ENCODE measurements around the gene CAPN11.
"Not testable (repeated sequence)": the region's sequence is repeated elsewhere in the genome, so short reads cannot be mapped to it uniquely, and the experiment has no call there.

The CAPN11 gene

DNA sequence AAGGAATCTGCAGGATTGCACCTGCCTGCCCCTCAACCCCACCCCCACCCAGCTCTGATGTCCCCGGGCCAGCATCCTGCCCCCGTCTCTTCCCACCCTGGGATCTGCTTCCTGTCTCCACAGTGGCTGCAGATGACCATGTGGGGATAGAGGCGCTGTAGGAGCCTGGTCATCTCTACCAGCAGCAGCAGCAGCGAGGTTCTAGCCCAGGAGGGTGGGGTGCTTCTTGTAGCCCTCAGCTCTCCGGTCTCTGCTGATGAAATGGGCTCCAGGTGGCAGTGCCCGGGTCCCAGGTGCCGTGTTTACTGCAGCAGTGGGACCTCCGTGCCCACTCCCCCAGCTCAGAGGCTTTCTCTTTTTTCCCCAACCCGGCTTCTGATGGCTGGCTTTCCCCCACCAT lies 25.2 kb downstream of the CAPN11 start:
- no peak for DNase-seq

DNA sequence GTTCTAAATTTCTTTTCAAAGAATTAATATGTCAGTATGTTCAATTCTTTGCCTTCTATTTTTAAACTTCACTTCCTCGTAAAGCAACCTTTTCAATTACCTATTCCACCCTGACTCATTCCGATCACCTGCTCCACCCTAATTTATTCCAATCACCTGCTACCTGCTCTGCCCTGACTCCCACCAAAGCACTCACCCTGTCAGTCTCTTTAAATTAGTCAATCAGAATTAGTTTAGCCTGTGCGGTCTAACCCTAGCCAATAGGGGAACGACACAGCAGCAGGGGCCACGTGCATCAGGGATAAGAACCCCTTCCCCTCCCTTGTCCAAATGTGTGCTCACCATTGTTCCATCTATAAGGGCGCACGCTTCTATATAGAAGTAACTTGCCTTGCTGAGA lies 26.7 kb downstream of the CAPN11 start:
- DNase-seq: not testable (repeated sequence)

DNA sequence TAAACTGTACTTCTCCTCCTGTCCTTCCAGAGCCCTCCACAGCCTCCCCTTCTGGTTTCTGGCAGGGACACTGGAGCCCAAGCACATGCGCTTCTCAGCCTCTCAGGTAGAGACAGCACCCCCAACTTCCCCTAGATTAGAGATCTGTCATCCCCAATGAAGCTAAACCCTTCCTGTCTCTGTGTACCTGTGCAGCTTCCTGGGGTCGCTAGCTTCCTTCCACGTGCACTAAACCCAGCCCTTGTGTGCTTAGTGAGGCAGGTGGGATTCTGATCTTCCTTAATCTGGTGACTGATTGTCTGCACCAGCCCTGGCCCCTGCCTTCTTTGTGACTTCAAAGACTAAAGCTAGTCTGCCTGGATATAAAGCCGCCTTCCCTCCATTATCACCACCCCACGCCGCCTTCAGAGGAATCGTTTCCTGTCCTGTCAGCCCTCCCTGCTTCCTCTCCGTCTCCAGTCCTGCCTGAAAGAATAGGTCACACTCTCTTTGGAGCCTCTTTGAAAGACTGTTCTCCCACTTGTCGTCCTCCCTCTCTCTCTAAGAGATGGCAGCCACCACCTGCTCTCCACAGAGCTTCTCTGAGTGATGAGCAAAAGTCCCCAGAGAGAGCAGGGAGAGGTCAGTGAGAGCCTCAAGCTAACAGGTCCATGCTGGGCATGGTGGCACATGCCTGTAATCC lies 27.5 kb downstream of the CAPN11 start:
- no peak for DNase-seq

DNA sequence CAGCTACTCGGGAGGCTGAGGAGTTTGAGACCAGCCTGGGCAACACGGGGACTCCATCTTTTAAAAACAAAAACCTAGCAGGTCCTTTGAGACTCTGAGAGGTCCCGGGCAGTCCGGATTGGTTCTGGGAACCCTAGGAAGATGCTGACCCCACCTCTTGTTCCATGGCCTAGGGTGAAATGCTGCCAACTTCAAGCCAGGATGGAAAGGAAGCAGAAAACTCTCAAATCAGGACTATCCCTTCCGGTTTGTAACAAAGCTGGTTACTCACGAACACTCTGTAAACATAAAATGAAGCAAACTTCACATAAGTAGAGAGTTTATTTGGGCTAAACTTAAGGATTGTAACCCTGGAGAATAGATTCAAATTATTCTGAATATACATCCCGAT lies 28.0 kb downstream of the CAPN11 start:
- no peak for DNase-seq

DNA sequence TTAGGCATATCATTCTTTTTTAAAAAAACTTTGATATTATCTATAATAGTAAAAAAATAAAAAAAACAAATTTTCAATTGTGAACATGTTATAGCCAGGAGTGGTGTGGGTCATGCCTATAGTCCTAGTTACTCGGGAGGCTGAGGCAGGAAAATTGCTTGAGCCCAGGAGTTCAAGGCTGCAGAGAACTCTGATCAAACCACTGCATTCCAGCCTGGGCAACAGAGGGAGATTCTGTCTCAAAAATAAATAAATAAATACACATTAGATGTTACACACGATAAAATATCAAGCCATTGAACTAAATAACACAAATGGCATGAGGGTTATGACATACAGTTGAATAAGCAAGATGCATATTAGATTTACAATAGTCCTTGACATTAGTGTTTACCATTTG lies 30.2 kb downstream of the CAPN11 start:
- DNase-seq: no peak

DNA sequence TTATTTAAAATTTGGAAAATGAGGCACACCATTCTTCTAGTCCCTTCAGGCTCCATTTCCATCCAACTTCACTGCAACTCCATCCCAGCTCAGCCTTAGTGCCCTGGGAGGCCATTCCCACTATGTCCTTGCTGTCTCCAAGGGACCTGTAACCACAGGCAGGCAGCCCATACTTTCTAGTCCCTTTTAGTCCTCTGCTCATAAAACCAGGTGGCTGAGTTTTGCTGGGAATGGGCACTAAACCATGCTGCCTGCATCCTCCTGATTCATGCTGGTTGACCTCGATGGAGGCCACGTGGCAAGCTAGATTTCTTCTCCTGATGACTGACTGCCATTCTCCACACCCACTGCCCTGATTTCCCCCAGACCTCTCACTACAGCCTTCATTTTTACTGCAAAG lies 30.6 kb downstream of the CAPN11 start:
- no peak for DNase-seq

DNA sequence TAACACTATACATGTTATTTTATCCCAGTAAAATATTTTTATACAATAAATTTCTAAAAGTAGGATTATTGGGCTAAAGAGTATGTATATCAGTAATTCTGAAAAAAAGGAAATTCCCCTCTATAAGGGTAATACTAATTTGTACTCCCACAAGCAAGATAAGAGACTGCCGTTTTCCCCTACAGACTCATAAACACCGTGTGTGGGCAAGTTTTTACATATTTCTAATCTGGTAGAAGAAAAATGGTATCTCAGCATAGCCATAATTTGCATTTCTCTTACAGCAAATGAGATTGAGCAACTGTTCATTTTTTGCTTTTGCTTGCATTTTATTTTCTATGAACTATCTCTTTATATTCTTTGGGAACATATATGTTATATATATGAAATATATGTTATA lies 32.1 kb downstream of the CAPN11 start:
- no peak for DNase-seq

DNA sequence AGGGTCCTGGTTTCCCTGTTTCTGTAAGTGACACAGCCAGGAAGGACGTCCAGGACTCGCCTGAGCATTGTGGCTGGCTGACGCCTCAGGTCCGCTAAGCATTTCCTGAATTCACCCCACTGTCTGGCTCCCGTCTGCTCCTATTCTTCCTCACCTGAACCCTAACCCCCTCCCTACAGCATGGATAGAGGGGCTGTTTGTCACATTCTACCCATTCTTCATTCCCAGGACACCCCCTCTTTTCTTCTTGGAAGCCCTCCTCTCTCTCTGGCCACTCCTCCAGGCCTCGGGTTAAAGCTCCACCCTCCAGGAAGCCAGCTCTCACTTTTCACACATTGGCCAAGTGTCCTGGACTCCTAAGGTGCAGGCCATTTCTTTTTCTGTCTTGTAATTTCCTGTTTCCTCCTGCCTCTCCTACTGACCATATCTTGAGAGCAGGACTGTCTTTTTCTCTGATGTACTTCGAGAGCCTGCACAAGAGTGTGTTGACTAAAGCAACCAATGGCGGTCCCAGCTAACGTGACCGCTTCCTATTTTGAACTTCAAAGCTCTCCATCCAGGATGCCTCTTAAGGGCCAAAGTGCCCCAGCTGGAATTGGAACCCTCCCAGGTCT lies 33.9 kb downstream of the CAPN11 start:
- no peak for DNase-seq

DNA sequence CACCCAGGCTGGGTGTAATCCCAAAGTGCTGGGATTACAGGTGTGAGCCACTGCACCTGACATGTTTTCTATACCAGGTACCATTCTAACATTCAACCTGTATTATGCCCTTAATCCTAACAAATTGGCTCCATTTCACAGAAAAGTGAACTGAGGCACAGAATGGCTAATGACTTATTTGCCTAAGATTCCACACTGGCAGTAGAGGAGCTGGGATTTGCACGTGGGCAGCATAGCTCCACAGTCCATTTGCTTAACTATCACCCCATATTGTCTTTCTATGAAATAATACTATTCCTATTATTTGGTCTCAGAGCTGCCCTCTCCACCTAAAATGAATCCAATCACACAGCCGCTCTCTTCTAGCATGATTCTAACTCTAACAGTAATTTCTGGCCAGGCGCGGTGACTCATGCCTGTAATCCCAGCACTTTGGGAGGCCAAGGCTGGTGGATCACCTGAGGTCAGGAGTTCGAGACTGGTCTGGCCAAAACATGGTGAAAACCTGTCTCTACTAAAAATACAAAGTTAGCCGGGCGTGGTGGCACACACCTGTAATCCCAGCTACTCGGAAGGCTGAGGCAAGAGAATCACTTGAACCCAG lies 34.8 kb downstream of the CAPN11 start:
- no peak for DNase-seq

DNA sequence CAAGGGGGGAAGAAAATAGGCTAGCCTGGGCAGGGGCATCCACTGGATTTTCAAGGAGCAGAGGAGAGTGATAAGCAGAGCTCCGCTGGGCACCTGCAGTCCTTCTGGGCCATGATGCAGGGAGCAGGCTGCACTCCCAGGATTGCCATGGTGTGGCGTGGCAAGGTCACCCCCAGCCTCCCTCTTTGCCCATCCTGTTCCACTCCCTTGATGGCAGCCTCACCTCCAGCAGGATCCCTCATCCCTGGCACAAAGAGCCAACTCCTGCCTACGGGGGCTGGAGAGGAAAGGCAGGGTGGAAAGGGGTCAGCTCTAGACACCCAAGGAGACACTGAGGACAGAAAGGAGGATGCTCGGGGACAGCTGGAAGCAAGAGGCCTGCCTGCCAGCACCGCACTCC lies 35.7 kb downstream of the CAPN11 start:
- DNase-seq: no peak

DNA sequence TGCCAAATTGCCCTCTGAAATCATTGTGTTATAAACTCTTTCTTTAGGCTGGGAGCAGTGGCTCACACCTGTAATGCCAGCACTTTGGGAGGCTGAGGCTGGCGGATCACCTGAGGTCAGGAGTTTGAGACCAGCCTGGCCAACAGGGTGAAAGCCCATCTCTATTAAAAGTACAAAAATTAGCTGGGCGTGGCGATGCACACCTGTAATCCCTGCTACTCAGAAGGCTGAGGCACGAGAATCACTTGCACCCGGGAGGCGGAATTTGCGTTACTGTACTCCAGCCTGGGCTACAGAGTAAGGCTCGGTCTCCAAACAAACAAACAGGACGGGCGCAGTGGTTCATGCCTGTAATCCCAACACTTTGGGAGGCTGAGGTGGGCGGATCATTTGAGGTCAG lies 37.7 kb downstream of the CAPN11 start:
- DNase-seq: not testable (repeated sequence)

DNA sequence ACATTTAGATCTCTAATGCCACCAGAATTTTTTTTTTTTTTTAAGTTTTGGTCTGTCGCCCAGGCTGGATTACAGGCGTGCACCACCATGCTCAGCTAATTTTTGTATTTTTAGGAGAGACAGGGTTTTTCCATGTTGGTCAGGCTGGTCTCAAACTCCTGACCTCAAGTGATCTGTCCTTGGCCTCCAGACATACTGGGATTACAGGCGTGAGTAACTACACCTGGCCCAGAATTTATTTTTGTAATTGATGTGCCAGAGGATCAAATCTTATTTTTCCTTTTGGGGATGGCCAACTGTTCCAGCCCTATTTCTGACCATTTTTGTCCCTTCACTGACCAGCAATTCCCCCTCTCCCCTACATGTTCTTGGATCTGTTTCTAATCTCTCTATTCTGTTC lies 40.1 kb downstream of the CAPN11 start:
- DNase-seq: no peak

DNA sequence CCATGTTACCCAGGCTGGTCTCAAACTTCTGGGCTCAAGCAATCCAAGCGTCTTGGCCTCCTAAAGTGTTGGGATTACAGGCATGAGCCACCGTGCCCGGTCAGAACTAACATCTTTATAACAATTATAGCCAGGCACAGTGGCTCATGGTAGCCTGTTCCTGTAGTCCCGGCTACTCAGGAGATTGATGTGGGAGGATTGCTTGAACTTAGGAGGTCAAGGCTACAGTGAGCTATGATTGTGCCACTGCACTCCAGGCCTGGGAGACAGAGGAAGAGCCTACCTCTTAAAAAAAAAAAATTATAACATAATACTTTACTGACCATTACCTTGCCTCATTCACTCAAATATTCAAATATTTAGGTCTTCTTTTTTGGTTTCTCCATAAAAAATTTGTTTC lies 41.3 kb downstream of the CAPN11 start:
- no peak for DNase-seq

DNA sequence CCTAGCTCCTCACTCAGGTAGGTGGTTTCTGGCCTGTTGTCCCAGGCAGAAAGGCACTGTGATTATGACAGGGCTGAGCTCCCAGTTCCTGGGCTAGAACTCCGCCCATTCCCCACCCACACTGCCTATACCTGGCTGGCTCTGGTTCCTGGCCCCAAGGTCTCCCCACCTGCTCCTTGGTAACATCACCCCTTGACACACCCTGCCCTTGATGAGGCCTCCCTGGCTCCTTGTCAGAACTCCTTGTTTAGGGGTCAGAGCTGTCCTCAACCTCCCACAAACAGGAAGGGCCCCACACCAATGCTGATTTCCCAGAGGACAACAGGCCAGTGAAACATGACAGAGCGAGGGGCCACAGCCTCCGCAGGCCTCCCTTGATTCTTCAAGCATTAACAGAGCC lies 42.6 kb downstream of the CAPN11 start:
- DNase-seq: no peak

DNA sequence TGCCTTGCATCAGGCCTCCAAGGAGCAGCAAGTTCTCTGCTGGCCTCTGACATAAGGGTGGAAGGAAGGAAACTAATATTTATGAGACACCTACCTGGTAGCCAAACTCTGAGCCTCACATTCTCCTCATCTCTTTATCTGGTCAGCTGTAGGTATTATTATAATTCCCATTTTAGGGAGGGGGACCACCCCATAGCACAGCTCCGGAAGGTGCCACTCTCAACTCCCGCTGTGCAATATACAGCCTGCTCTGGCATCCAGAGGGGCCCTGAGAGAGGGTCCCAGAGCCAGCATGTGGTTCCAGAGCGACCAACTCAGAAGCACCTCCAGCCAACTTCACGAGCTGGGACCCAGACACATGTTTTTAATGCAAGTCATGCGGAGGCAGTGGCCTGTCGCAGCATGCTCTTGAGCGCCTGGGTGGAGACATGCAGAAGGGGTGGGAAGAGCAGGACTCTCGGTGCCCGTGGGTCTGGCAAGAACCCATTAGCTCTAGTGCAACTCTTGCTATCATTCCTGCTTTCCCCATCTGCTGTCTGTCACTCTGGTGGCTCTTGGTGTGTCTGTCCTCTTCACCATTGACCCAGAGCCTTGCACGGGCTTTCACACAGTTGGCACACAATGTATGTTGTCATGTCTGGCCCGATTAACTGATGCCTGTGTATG lies 43.2 kb downstream of the CAPN11 start:
- no peak for DNase-seq

DNA sequence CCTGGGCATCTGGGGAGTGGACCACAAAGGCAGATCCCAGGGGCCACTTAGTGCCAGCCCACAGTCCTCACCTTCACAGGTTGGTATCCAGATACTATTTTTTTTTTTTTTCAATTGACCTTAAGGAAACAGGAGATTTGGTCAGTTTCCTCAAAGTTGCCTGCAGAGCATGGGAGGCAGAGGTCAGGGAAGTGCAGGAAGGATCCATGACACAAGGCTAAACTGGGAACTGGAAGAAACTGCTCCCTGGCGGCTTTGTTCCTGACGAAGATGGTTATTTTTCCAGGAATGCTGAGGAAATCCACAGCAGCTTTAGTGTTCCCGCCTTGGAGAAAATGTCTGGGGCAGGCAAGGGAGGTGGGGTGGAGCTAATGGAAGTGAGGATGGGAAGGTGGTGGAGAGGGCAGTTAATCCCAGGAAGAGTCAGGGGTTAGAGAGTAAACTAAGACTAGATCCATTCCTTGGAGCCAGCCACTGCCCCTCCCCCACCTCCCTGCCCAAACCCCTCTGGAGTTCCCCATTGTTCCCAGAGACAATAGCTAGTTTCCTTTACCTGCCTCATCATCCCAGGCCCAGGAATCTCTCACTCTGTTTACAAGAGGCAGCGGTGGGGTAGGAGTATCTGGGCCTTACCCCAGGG lies 43.8 kb downstream of the CAPN11 start:
- no peak for DNase-seq

DNA sequence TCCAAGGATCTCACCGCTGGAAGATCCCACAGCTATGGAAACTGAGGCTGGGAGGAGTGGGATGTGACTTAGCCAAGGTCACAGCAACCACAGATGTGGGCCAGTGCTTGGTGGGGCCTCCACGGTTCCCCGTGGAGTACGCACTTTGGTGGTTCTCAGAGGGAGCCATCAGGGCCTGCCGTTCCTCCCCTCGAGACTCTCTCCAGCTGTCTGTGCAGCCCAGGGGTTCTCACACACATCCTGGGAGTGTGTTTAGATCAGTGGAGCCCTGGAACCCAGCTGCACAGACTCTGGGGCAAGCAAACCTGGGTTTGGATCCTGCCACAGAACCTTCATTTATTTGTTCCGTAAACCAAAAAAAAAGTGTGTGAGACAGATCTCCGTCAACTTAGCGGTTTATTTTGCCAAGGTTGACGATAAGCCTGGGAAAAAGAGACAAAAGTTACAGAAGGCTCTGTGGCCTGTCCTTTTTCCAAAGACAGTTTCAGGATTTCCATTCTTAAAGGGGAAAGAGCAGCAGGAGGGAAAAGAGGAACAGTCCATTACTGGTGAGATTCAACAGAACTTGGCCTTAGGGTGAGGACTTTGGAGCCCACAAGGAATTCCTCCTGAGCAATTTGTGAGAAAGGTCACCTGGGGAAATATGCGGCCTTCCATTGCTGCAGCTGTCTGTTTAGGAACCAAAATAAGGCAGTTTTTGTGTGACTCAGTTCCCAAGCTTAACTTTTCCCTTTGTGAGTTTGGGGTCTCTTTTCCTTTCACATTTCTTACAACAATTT lies 44.5 kb downstream of the CAPN11 start:
- no peak for DNase-seq

DNA sequence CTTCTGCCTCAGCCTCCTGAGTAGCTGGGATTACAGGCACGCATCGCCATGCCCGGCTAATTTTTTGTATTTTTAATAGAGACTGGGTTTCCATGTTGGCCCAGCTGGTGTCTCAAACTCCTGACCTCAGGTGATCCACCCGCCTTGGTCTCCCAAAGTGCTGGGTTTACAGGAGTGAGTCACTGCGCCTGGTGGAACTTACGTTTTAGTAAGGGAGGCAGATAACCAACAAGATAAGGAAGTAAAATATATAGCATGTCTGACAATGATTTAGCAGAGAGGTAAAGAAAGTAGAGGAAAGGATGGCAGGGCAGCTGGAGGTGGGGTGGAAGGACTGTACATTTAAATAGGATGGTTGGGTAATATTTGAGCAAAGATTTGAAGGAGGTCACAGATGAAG lies 45.3 kb downstream of the CAPN11 start:
- DNase-seq: no peak

DNA sequence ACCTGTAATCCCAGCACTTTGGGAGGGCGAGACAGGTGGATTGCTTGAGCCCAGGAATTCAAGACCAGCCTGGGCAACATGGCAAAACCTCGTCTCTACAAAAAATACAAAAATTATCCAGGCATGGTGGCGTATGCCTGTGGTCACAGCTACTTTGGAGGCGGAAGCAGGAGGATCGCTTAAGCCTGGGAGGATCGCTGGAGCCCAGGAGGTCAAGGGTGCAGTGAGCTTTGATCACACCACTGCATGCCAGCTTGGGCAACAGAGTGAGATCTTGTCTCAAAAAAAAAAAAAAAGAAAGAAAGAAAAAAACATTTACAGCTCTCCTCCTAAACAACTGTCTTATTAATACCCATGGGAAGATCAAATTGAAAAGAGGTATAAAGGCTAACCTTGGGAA lies 49.3 kb downstream of the CAPN11 start:
- no peak for DNase-seq

DNA sequence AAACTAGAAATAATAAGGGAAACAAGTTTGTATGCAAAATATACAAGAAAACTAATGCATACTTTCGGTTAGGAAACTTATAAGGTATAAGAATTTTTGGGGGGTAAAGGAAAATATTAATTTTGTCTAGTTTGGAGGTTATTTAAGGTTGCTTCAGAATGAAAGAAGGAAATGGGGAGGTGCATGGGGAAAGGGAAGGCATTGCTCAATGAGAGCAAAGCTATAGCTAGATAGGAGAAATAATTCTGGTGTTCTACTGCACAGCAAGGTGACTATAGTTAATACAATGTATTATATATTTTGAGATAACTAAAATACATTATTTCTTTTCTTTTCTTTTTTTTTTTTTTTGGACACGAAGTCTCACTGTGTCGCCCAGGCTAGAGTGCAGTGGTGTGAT lies 52.7 kb downstream of the CAPN11 start:
- no peak for DNase-seq

DNA sequence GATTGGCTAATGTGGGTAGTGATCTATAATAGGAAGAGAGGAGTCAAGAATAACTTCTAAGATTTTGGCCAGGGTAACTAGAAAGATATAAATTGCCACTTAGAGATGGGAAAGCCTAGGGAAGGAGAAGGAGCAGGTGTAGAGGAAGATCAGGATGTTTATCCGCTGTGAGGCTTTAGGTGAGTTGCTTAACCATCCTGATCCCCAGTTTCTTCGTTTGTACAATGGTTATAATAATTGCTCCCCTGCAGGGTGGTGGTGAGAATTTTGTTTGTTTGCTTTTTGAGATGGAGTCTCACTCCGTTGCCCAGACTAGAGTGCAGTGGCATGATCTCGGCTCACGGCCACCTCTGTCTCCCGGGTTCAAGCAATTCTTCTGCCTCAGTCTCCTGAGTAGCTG lies 55.7 kb downstream of the CAPN11 start:
- DNase-seq: no peak

DNA sequence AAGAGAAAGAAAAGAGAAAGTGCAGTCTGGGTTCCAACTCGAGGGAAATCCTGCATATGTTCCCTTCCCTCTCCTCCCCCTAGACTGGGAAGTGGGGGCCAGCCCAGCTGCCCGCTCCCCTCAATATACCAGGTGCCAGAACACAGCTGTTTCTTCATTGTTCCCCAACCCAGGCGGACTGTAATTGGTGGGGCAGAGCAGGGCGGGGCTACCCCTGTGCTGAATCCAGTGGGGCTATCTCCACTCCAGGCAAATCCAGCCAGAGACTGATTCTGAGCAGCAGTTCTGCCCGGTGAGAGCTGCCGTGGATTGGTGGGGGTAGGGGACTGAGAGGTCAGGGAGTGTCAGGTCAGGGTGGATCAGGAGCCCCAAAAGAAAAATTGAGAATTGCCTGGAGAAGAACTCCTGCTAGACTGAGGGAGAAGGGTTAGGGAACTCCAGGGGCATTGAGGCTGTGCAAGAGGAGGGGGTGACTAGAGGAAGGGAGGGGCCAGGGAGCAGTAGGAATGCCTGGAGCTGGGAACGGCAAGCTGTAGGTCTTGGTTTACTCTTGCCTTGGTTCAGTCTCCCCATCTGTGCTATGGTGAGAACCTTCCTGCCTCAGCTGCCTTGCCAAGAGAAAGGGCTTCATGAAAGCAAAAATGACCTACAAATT lies 58.2 kb downstream of the CAPN11 start, which contains the start of gene MYMX:
Gene MYMX, plus strand, starts transcription at position 250 of the 655 bp plus-strand sequence. CDS start 546 bp downstream, outside the sequence.
- DNase-seq: no peak

Data from stimulated activated CD4-positive, alpha-beta T cell treated with anti-CD3 and anti-CD28 coated beads, Interleukin-4, amount 100 ng/mL, for 4 hours (primary cell).